B cell (primary cell): ENCODE data around the gene NTSR2.

Source experiments
- EZH2 ChIP-seq: IDR thresholded peaks from 2 replicates; pipeline ENCODE4 v1.6.1; 2012; ENCODE audit warnings: borderline replicate concordance, low read depth, mild to moderate bottlenecking, moderate library complexity, low read length; ENCODE audit not compliant: insufficient read depth, poor library complexity, severe bottlenecking
- TF ChIP-seq, protein P1 (sequence below): fragments of 200-600 bp; IDR thresholded peaks from one replicate; pipeline ENCODE4 v1.8.0; 2022; ENCODE audit warnings: antibody characterized with exemption, mild to moderate bottlenecking

DNA sequence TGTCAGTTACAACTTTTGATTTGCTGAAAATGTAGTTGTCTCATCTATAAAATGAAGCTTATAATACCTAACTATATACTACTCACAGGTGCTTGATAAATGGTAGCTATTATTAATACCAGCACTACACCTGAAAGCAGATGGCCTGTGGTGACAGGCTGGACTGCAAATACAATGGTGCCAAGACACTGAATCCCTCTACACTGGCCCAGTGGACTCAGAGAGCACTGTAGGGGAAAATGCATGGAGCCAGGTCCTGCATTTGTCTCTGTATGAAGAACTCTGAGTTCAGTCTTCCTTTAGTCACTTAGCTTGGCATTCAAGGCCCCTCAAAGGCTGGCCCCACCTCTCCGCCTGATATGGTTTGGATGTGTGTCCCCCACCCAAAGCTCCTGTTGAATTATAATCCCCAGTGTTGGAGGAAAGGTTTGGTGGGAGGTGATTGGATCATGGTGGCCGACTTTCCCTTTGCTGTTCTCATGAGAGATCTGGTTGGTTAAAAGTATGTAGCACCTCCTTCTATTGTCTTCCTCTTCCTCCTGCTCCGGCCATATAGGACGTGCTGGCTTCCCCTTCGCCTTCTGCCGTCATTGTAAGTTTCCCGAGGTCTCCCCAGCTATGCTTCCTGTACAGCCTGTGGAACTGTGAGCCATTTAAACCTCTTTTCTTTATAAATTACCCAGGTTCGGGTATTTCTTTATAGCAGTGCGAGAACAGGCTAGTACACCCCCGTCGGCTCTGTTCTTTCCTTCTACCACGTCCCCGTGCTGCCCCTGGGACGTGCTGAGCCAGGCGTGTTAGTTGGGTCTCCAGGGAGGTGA, 11.1 kb upstream of the NTSR2 start:
- TF ChIP-seq, protein P1, sequence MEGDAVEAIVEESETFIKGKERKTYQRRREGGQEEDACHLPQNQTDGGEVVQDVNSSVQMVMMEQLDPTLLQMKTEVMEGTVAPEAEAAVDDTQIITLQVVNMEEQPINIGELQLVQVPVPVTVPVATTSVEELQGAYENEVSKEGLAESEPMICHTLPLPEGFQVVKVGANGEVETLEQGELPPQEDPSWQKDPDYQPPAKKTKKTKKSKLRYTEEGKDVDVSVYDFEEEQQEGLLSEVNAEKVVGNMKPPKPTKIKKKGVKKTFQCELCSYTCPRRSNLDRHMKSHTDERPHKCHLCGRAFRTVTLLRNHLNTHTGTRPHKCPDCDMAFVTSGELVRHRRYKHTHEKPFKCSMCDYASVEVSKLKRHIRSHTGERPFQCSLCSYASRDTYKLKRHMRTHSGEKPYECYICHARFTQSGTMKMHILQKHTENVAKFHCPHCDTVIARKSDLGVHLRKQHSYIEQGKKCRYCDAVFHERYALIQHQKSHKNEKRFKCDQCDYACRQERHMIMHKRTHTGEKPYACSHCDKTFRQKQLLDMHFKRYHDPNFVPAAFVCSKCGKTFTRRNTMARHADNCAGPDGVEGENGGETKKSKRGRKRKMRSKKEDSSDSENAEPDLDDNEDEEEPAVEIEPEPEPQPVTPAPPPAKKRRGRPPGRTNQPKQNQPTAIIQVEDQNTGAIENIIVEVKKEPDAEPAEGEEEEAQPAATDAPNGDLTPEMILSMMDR = no peak
- no peak for TF ChIP-seq EZH2
